ENCODE data around the gene SCRN2.

SCRN2 gene

GRCh38 chr17:47806026-47806912, 34.8 kb downstream of the SCRN2 start:
- Mint-ChIP-seq H3K27ac (no peak overlapping the region), H3K4me1 (no peaks in the 10 kb centered on the region), H3K4me3 (no peak overlapping the region), H3K36me3 (peaks cover 24% of the 10 kb centered on the region), H3K27me3 (peaks cover 23% of the 10 kb centered on the region), H3K9me3 (no peaks in the 10 kb centered on the region)
- CTCF ChIA-PET: interaction anchor here (0.6 kb wide), 1 partner anchor 118 kb away, joined by 3 read pairs; no protein-coding TSS in a partner anchor
- no peak for DNase-seq

- Mint-ChIP-seq H3K27ac (no peak overlapping the region), H3K36me3 (peaks cover 9% of the 10 kb centered on the region), H3K4me3 (no peak overlapping the region), H3K4me1 (no peaks in the 10 kb centered on the region), H3K9me3 (no peaks in the 10 kb centered on the region), H3K27me3 (peaks cover 29% of the 10 kb centered on the region)
- no peak for DNase-seq
- CTCF ChIA-PET: interaction anchor here (1.1 kb wide), 1 partner anchor 14 kb away, joined by 3 read pairs; no protein-coding TSS in a partner anchor
Observed at GRCh38 chr17:47804461-47804860, 36.6 kb downstream of the SCRN2 start.

- Mint-ChIP-seq H3K36me3 (peaks cover 9% of the 10 kb centered on the region), H3K4me3 (no peak overlapping the region), H3K9me3 (no peaks in the 10 kb centered on the region), H3K27me3 (peaks cover 29% of the 10 kb centered on the region), H3K27ac (no peak overlapping the region), H3K4me1 (no peaks in the 10 kb centered on the region)
- DNase-seq: no peak
- CTCF ChIA-PET: interaction anchor here (1.1 to 2.1 kb wide), 2 partner anchors 11 to 15 kb away, joined by 3 to 4 read pairs; no protein-coding TSS in a partner anchor
Observed at GRCh38 chr17:47803751-47804150, 37.3 kb downstream of the SCRN2 start.

- CTCF ChIA-PET: interaction anchor here (2.1 kb wide), 1 partner anchor 10 kb away, joined by 4 read pairs; no protein-coding TSS in a partner anchor
- Mint-ChIP-seq H3K4me1 (no peaks in the 10 kb centered on the region), H3K27me3 (peaks cover 31% of the 10 kb centered on the region), H3K9me3 (no peaks in the 10 kb centered on the region), H3K4me3 (no peak overlapping the region), H3K36me3 (peaks cover 9% of the 10 kb centered on the region), H3K27ac (no peak overlapping the region)
- no peak for DNase-seq
Observed at GRCh38 chr17:47803201-47803600, 37.9 kb downstream of the SCRN2 start.

- Mint-ChIP-seq H3K4me3 (no peak overlapping the region), H3K27me3 (peaks cover 39% of the 10 kb centered on the region), H3K36me3 (peaks cover 5% of the 10 kb centered on the region), H3K4me1 (no peaks in the 10 kb centered on the region), H3K9me3 (no peaks in the 10 kb centered on the region), H3K27ac (no peak overlapping the region)
- CTCF ChIA-PET: interaction anchor here (0.7 to 2.1 kb wide), 9 partner anchors 10 to 139 kb away, joined by 3 to 10 read pairs (median 3); no protein-coding TSS in a partner anchor
- DNase-seq: peak; percentile 77
Observed at GRCh38 chr17:47802341-47803022, 38.6 kb downstream of the SCRN2 start.

GRCh38 chr17:47801906-47802305, 39.2 kb downstream of the SCRN2 start:
- H3K4me3 Mint-ChIP-seq: no peak overlapping the region

GRCh38 chr17:47801176-47801765, 39.8 kb downstream of the SCRN2 start:
- H3K4me1 Mint-ChIP-seq: no peaks in the 10 kb centered on the region
- CTCF ChIA-PET: interaction anchor here (0.6 to 1.9 kb wide), 8 partner anchors 20 to 140 kb away, joined by 3 to 10 read pairs (median 3); partner anchors contain the start of gene PNPO
- no peaks in the 10 kb centered on the region for H3K36me3 Mint-ChIP-seq
- H3K4me3 Mint-ChIP-seq: no peak overlapping the region
- no peaks in the 10 kb centered on the region for H3K9me3 Mint-ChIP-seq
- no peak overlapping the region for H3K27ac Mint-ChIP-seq
- peaks cover 40% of the 10 kb centered on the region for H3K27me3 Mint-ChIP-seq
- no peak for DNase-seq

More at GRCh38 chr17:47801906-47802305, 39.2 kb downstream of the SCRN2 start:
- CTCF ChIA-PET: interaction anchor here (0.7 to 2.1 kb wide), 10 partner anchors 9 to 140 kb away, joined by 3 to 10 read pairs (median 3); partner anchors contain the start of gene PNPO
- Mint-ChIP-seq H3K27ac (no peak overlapping the region), H3K27me3 (peaks cover 40% of the 10 kb centered on the region), H3K4me1 (no peaks in the 10 kb centered on the region), H3K36me3 (no peaks in the 10 kb centered on the region), H3K9me3 (no peaks in the 10 kb centered on the region)
- no peak for DNase-seq

- no peak overlapping the region for H3K27ac Mint-ChIP-seq
- H3K36me3 Mint-ChIP-seq: no peaks in the 10 kb centered on the region
- CTCF ChIA-PET: interaction anchor here (1.2 to 1.7 kb wide), 2 partner anchors 19 to 141 kb away, joined by 3 to 4 read pairs; partner anchors contain the start of gene PNPO
- no peak for DNase-seq
- no peak overlapping the region for H3K4me3 Mint-ChIP-seq
- H3K4me1 Mint-ChIP-seq: no peaks in the 10 kb centered on the region
- no peaks in the 10 kb centered on the region for H3K9me3 Mint-ChIP-seq
- H3K27me3 Mint-ChIP-seq: peaks cover 40% of the 10 kb centered on the region
Observed at GRCh38 chr17:47800686-47801085, 40.4 kb downstream of the SCRN2 start.

GRCh38 chr17:47797797-47798196, 43.3 kb downstream of the SCRN2 start:
- Mint-ChIP-seq H3K36me3 (no peaks in the 10 kb centered on the region), H3K9me3 (no peaks in the 10 kb centered on the region), H3K4me1 (no peaks in the 10 kb centered on the region), H3K27ac (no peak overlapping the region), H3K27me3 (peaks cover 46% of the 10 kb centered on the region), H3K4me3 (no peak overlapping the region)
- DNase-seq: no peak
- CTCF ChIA-PET: interaction anchor here (1.7 kb wide), 1 partner anchor 100 kb away, joined by 6 read pairs; no protein-coding TSS in a partner anchor

- Mint-ChIP-seq H3K27ac (no peak overlapping the region), H3K4me3 (no peak overlapping the region), H3K9me3 (no peaks in the 10 kb centered on the region), H3K27me3 (peaks cover 65% of the 10 kb centered on the region), H3K4me1 (peaks cover 10% of the 10 kb centered on the region), H3K36me3 (no peaks in the 10 kb centered on the region)
- no peak for DNase-seq
- CTCF ChIA-PET: interaction anchor here (1.4 kb wide), 1 partner anchor 10 kb away, joined by 4 read pairs; no protein-coding TSS in a partner anchor
Observed at GRCh38 chr17:47792979-47793378, 48.1 kb downstream of the SCRN2 start.

- Mint-ChIP-seq H3K27me3 (peaks cover 65% of the 10 kb centered on the region), H3K4me1 (peaks cover 10% of the 10 kb centered on the region)
Observed at GRCh38 chr17:47792457-47792856, 48.6 kb downstream of the SCRN2 start.

GRCh38 chr17:47791025-47791424, 50.0 kb downstream of the SCRN2 start:
- Mint-ChIP-seq H3K4me3 (no peak overlapping the region), H3K27ac (no peak overlapping the region), H3K27me3 (peaks cover 73% of the 10 kb centered on the region), H3K36me3 (no peaks in the 10 kb centered on the region), H3K9me3 (no peaks in the 10 kb centered on the region), H3K4me1 (peaks cover 10% of the 10 kb centered on the region)
- DNase-seq: no peak
- CTCF ChIA-PET: no interaction called here

More at GRCh38 chr17:47792457-47792856, 48.6 kb downstream of the SCRN2 start:
- H3K27ac Mint-ChIP-seq: no peak overlapping the region
- DNase-seq: no peak
- no peaks in the 10 kb centered on the region for H3K36me3 Mint-ChIP-seq
- CTCF ChIA-PET: interaction anchor here (1.4 kb wide), 1 partner anchor 10 kb away, joined by 4 read pairs; no protein-coding TSS in a partner anchor
- H3K4me3 Mint-ChIP-seq: no peak overlapping the region
- no peaks in the 10 kb centered on the region for H3K9me3 Mint-ChIP-seq

GRCh38 chr17:47789611-47790561, 51.2 kb downstream of the SCRN2 start:
- H3K27ac Mint-ChIP-seq: no peak overlapping the region

More at GRCh38 chr17:47789611-47790561, 51.2 kb downstream of the SCRN2 start:
- CTCF ChIA-PET: interaction anchor here (0.6 to 1.1 kb wide), 6 partner anchors 12 to 126 kb away, joined by 3 to 6 read pairs (median 4); no protein-coding TSS in a partner anchor
- peak; percentile 59 for DNase-seq
- H3K27me3 Mint-ChIP-seq: peaks cover 80% of the 10 kb centered on the region
- no peaks in the 10 kb centered on the region for H3K36me3 Mint-ChIP-seq
- peaks cover 10% of the 10 kb centered on the region for H3K4me1 Mint-ChIP-seq
- peak overlapping the region; percentile 53 for H3K4me3 Mint-ChIP-seq
- H3K9me3 Mint-ChIP-seq: no peaks in the 10 kb centered on the region

Data from activated naive CD4-positive, alpha-beta T cell treated with anti-CD3 and anti-CD28 coated beads, Interleukin-2, amount 10 ng/mL, durations not matched to agents 7 days and 5 days (primary cell).